A673 (cell line): ENCODE data around the gene MFAP5.

Experiments
- CTCF ChIP-seq: fragments of 300-800, 200-600 bp; sonication (generic); conservative IDR thresholded peaks from 2 replicates; pipeline ENCODE4 v1.5.1; 2017; ENCODE audit warnings: low read depth, mild to moderate bottlenecking, antibody characterized with exemption, low read length, moderate library complexity, mixed read lengths
- EZH2 ChIP-seq: fragments of 200-600 bp; sonication (generic); IDR thresholded peaks from 2 replicates; pipeline ENCODE4 v1.6.1; 2017; ENCODE audit warnings: borderline replicate concordance, low read depth, mild to moderate bottlenecking, mixed read lengths, antibody characterized with exemption, low read length; ENCODE audit not compliant: poor library complexity, severe bottlenecking

- TF ChIP-seq CTCF (peak; percentile 82), EZH2 (no peak)
These were observed 53.5 kb downstream of the MFAP5 start for GRCh38 chr12:8609061-8609570.
